ENCODE data around the gene SLC7A7. TPM values are rescaled to one million over a fixed set of nuclear protein-coding genes. Genes with fewer than 3 reads are reported as not detected.
A peak's percentile ranks its signal among the peaks of the same experiment; 100 is the strongest.

The SLC7A7 gene
- total and polyA plus RNA-seq, 2 of the 13 experiments (the other 11 are each of a cell fraction or from before 2014, with no cell fraction given): 0.13 to 0.63 TPM

GRCh38 chr14:22836301-22837113 lies 21.3 kb upstream of the SLC7A7 start, which contains the start of gene MMP14 (continued):
- TF ChIP-seq CCAR2 (optimal IDR thresholded peaks at IDR 0.05; ENCODE audit: low read depth, low read length) (no peak), ZNF766 (CRISPR knock-in tag; IDR thresholded peaks at IDR 0.05; ENCODE audit: borderline replicate concordance) (no peak; the same call in 1 of the 2 replicates), SMARCE1 (IDR thresholded peaks at IDR 0.05; ENCODE audit: borderline replicate concordance) (no peak), SSRP1 (CRISPR knock-in tag; IDR thresholded peaks at IDR 0.05) (no peak), GATAD2A (CRISPR knock-in tag; IDR thresholded peaks at IDR 0.05) (0 out of 2 replicates have a peak, but pooled peaks have one; percentile 7), JUND (CRISPR knock-in tag; IDR thresholded peaks at IDR 0.05) (no peak), ZSCAN5A (CRISPR knock-in tag; IDR thresholded peaks at IDR 0.05; ENCODE audit: borderline replicate concordance) (no peak), MTA1 (CRISPR knock-in tag; IDR thresholded peaks at IDR 0.05; ENCODE audit: borderline replicate concordance) (no peak), ZKSCAN1 (IDR thresholded peaks at IDR 0.05; ENCODE audit: low read length) (no peak), ZNF441 (CRISPR knock-in tag; IDR thresholded peaks at IDR 0.05; ENCODE audit: borderline replicate concordance) (no peak; the same call in 1 of the 2 replicates), ARID5B (CRISPR knock-in tag; IDR thresholded peaks at IDR 0.05) (no peak), CEBPG (CRISPR knock-in tag; IDR thresholded peaks at IDR 0.05) (no peak), MEIS1 (CRISPR knock-in tag; IDR thresholded peaks at IDR 0.05; ENCODE audit: borderline replicate concordance) (no peak), ZNF276 (CRISPR knock-in tag; IDR thresholded peaks at IDR 0.05; ENCODE audit: low read depth) (no peak), ZGPAT (CRISPR knock-in tag; IDR thresholded peaks at IDR 0.05) (no peak), ZNF503 (CRISPR knock-in tag; IDR thresholded peaks at IDR 0.05) (no peak), NPAS2 (CRISPR knock-in tag; IDR thresholded peaks at IDR 0.05; ENCODE audit: borderline replicate concordance) (no peak), ZNF75D (CRISPR knock-in tag; IDR thresholded peaks at IDR 0.05; ENCODE audit: borderline replicate concordance) (no peak; the same call in 1 of the 2 replicates), TGIF2 (CRISPR knock-in tag; IDR thresholded peaks at IDR 0.05) (no peak)

All from HepG2 (cell line).